ENCODE results near the gene LARGE2.

The LARGE2 gene

GRCh38 chr11:45964911-45965389 lies 42.5 kb downstream of the LARGE2 start:
- DNase-seq (ENCODE audit: low spot score) = peak; percentile 85

- no peak for DNase-seq (ENCODE audit: low spot score)
These were observed 45.0 kb downstream of the LARGE2 start for GRCh38 chr11:45967506-45967905.

GRCh38 chr11:45968901-45969300 lies 46.4 kb downstream of the LARGE2 start:
- no peak for DNase-seq (ENCODE audit: low spot score)

GRCh38 chr11:45973601-45974000 lies 51.1 kb downstream of the LARGE2 start:
- no peak for DNase-seq (ENCODE audit: low spot score)

GRCh38 chr11:45974806-45975205 lies 52.4 kb downstream of the LARGE2 start:
- DNase-seq (ENCODE audit: low spot score) = no peak

Data from hematopoietic multipotent progenitor cell treated with erythropoietin and hydrocortisone succinate and interleukin-3 and kit ligand, for 15 days (in vitro differentiated cells).